H1 (cell line): ENCODE results near the gene SLC15A3. TPM values are rescaled to one million over a fixed set of nuclear protein-coding genes. Genes with fewer than 3 reads are reported as not detected.

Experiments used
- CTCF ChIA-PET: fragments of 300-600 bp; sonication (Branson Sonifier 250); formaldehyde crosslinking; loops from one replicate; lab custom pipeline; 2021; ENCODE audit not compliant: partially characterized antibody; lab: Charles Lee
- POLR2A ChIA-PET: fragments of 300-600 bp; sonication (Branson Sonifier 250); formaldehyde crosslinking; loops from one replicate; lab custom pipeline; 2021; ENCODE audit warnings: inconsistent platforms; ENCODE audit not compliant: partially characterized antibody; lab: Charles Lee
- DNase-seq, 2 experiments: peaks; one replicate each; pipeline versions ENCODE4 v3.0.0 to v3.0.0-alpha.2; 2010 to 2022; ENCODE audit warnings: low spot score in 2 of 2, low read depth in 1 of 2, mixed read lengths in 1 of 2
- FAIRE-seq: peaks from 2 replicates; lab custom pipeline; 2011; peaks lifted over from hg19 to GRCh38; lab: Jason Lieb, UNC
- H2AFZ ChIP-seq: 2 replicates; pipeline ENCODE4 v1.8.1; 2012; ENCODE audit warnings: low read length, inconsistent platforms
- H2AK5ac ChIP-seq: 2 replicates; pipeline ENCODE4 v1.6.1; 2013; ENCODE audit warnings: low read depth, low read length
- H2BK120ac ChIP-seq: replicated peaks from 2 replicates; pipeline ENCODE3; 2013; ENCODE audit warnings: low read depth, low read length, inconsistent platforms
- H2BK12ac ChIP-seq: 2 replicates; pipeline ENCODE4 v1.6.1; 2013; ENCODE audit warnings: low read depth, low read length
- H2BK15ac ChIP-seq: 2 replicates; pipeline ENCODE4 v1.6.1; 2013; ENCODE audit warnings: low read length
- H2BK20ac ChIP-seq: 2 replicates; pipeline ENCODE4 v1.6.1; 2013; ENCODE audit warnings: low read length
- H2BK5ac ChIP-seq: 2 replicates; pipeline ENCODE4 v1.6.1; 2013; ENCODE audit warnings: low read depth, low read length
- H3K14ac ChIP-seq: 2 replicates; pipeline ENCODE4 v1.6.1; 2013; ENCODE audit warnings: inconsistent platforms; ENCODE audit not compliant: insufficient read length
- H3K18ac ChIP-seq: 2 replicates; pipeline ENCODE4 v1.6.1; 2013; ENCODE audit warnings: low read length; ENCODE audit errors: extremely low read depth
- H3K23ac ChIP-seq: 2 replicates; pipeline ENCODE4 v1.6.1; 2013; ENCODE audit warnings: inconsistent platforms; ENCODE audit not compliant: insufficient read length
- H3K23me2 ChIP-seq: 2 replicates; pipeline ENCODE4 v1.6.1; 2013; ENCODE audit warnings: low read depth, low read length
- H3K27ac ChIP-seq: 2 replicates; pipeline ENCODE4 v1.6.1; 2011; ENCODE audit warnings: low read depth, low read length, inconsistent platforms
- H3K27me3 ChIP-seq, 4 experiments: replicated peaks in 1 of 4; 1 replicate in 1 of 4; 2 replicates in 3 of 4; pipeline versions ENCODE4 v1.6.1 to v1.8.1; 2011 to 2013; ENCODE audit warnings: low read length in 3 of 4, mild to moderate bottlenecking in 3 of 4, inconsistent platforms in 2 of 4, mixed read lengths in 2 of 4, moderate library complexity in 1 of 4; ENCODE audit not compliant: control insufficient read depth in 3 of 4, insufficient read depth in 3 of 4; ENCODE audit errors: extremely low read depth in 1 of 4
- H3K36me3 ChIP-seq, 4 experiments: 2 replicates each; pipeline versions ENCODE4 v1.6.1 to v1.8.1; 2011 to 2013; ENCODE audit warnings: mild to moderate bottlenecking in 4 of 4, low read length in 3 of 4, moderate library complexity in 2 of 4, control low read depth in 1 of 4, inconsistent platforms in 1 of 4; ENCODE audit not compliant: insufficient read depth in 4 of 4, control insufficient read depth in 2 of 4
- H3K4ac ChIP-seq: replicated peaks from 2 replicates; pipeline ENCODE3; 2013; ENCODE audit warnings: low read length, low read depth, mixed read lengths, inconsistent platforms; ENCODE audit not compliant: insufficient read length
- H3K4me1 ChIP-seq, 4 experiments: replicated peaks in 1 of 4; 1 replicate in 1 of 4; 2 replicates in 3 of 4; pipeline versions ENCODE4 v1.6.1 to v1.8.1; 2011 to 2013; ENCODE audit warnings: low read length in 3 of 4, inconsistent platforms in 2 of 4, mixed read lengths in 1 of 4; ENCODE audit not compliant: insufficient read depth in 4 of 4, control insufficient read depth in 3 of 4
- H3K4me2 ChIP-seq, 2 experiments: 2 replicates each; pipeline versions ENCODE4 v1.6.1 to v1.8.1; 2011 to 2013; ENCODE audit warnings: low read depth in 2 of 2, low read length in 2 of 2, control low read depth in 1 of 2, inconsistent platforms in 1 of 2, mild to moderate bottlenecking in 1 of 2; ENCODE audit not compliant: insufficient read depth in 1 of 2
- H3K4me3 ChIP-seq, 4 experiments: fragments of 200-600, 300-600 bp in 1 of 4; sonication (generic), shearing (Covaris generic), sonication (Bioruptor Twin) in 1 of 4; 2 replicates each; pipeline versions ENCODE4 v1.5.1 to v1.8.1; 2011 to 2016; ENCODE audit warnings: low read length in 4 of 4, low read depth in 3 of 4, control low read depth in 2 of 4, inconsistent platforms in 2 of 4, mild to moderate bottlenecking in 2 of 4, mixed read lengths in 1 of 4, moderate library complexity in 1 of 4; ENCODE audit not compliant: insufficient read depth in 2 of 4; ENCODE audit errors: extremely low read depth in 1 of 4
- H3K56ac ChIP-seq: replicated peaks from 2 replicates; pipeline ENCODE3; 2013; ENCODE audit warnings: low read depth, mild to moderate bottlenecking, mixed read lengths, low read length, inconsistent platforms; ENCODE audit not compliant: insufficient read length
- H3K79me1 ChIP-seq: 2 replicates; pipeline ENCODE4 v1.6.1; 2013; ENCODE audit warnings: low read depth, low read length, control low read depth
- H3K79me2 ChIP-seq, 2 experiments: 2 replicates each; pipeline versions ENCODE4 v1.6.1 to v1.8.1; 2012 to 2013; ENCODE audit warnings: low read length in 2 of 2, mild to moderate bottlenecking in 2 of 2, inconsistent platforms in 1 of 2; ENCODE audit not compliant: insufficient read depth in 2 of 2, control insufficient read depth in 1 of 2
- H3K9ac ChIP-seq, 4 experiments: replicated peaks in 1 of 4; 1 replicate in 1 of 4; 2 replicates in 3 of 4; pipeline versions ENCODE4 v1.6.1 to v1.8.1; 2011 to 2013; ENCODE audit warnings: low read depth in 3 of 4, low read length in 3 of 4, control low read depth in 2 of 4, mild to moderate bottlenecking in 2 of 4, moderate library complexity in 2 of 4, inconsistent platforms in 1 of 4; ENCODE audit errors: extremely low read depth in 1 of 4
- H3K9me3 ChIP-seq, 2 experiments: 2 replicates each; pipeline versions ENCODE4 v1.6.1 to v1.8.1; 2012 to 2013; ENCODE audit warnings: mild to moderate bottlenecking in 2 of 2, moderate library complexity in 2 of 2, control low read depth in 1 of 2, inconsistent platforms in 1 of 2, low read depth in 1 of 2, low read length in 1 of 2, mixed read lengths in 1 of 2; ENCODE audit not compliant: insufficient read depth in 2 of 2
- H4K20me1 ChIP-seq, 2 experiments: replicated peaks in 1 of 2; 2 replicates each; pipeline versions ENCODE3 to v1.8.1; 2011 to 2013; ENCODE audit warnings: inconsistent platforms in 2 of 2, low read length in 2 of 2, mild to moderate bottlenecking in 1 of 2; ENCODE audit not compliant: insufficient read depth in 2 of 2, control insufficient read depth in 1 of 2
- H4K5ac ChIP-seq: 2 replicates; pipeline ENCODE4 v1.6.1; 2013; ENCODE audit warnings: low read length, low read depth, mixed read lengths, inconsistent platforms; ENCODE audit not compliant: insufficient read length
- H4K8ac ChIP-seq: 2 replicates; pipeline ENCODE4 v1.8.0; 2013; ENCODE audit warnings: mild to moderate bottlenecking, moderate library complexity, low read length, inconsistent platforms; ENCODE audit not compliant: insufficient read depth; ENCODE audit errors: extremely low read depth
- H4K91ac ChIP-seq: replicated peaks from 2 replicates; pipeline ENCODE3; 2013; ENCODE audit warnings: low read length, mixed read lengths, inconsistent platforms; ENCODE audit not compliant: insufficient read length
- FOSL1 ChIP-seq: IDR thresholded peaks from 2 replicates; pipeline ENCODE4 v1.6.1; 2011; ENCODE audit warnings: mild to moderate bottlenecking, low read depth, low read length, moderate library complexity; ENCODE audit not compliant: insufficient read depth
- HDAC2 ChIP-seq, 2 experiments: fragments of 300-600 bp in 1 of 2; sonication (generic) in 1 of 2; IDR thresholded peaks; 2 replicates each; pipeline ENCODE4 v1.6.1; 2011 to 2012; ENCODE audit warnings: low read depth in 2 of 2, low read length in 2 of 2, mild to moderate bottlenecking in 2 of 2, moderate library complexity in 2 of 2, borderline replicate concordance in 1 of 2, inconsistent platforms in 1 of 2
- TEAD4 ChIP-seq: IDR thresholded peaks from 2 replicates; pipeline ENCODE4 v1.6.1; 2012; ENCODE audit warnings: low read depth, low read length, inconsistent platforms, mixed read lengths
- WGBS, 2 experiments: shearing (Covaris generic) in 1 of 2; methylation state at CpG; one replicate each; pipeline versions ENCODE4 v1.1.6 to v1.1.7; 2013 to 2015; ENCODE audit warnings: low lambda C conversion rate in 2 of 2, mixed read lengths in 2 of 2, inconsistent platforms in 1 of 2, low coverage in 1 of 2, missing lambda C conversion rate in 1 of 2; ENCODE audit not compliant: insufficient replicate concordance in 2 of 2, insufficient coverage in 1 of 2, insufficient read length in 1 of 2; ENCODE audit errors: extremely low coverage in 1 of 2, missing lambda C conversion rate in 1 of 2; 5-methylcytosine and 5-hydroxymethylcytosine counted together
- polyA plus RNA-seq, 7 experiments: library from polyadenylated mRNA; depleted of rRNA in 3 of 7; stranded (reverse) in 5 of 7; unstranded in 2 of 7; fragments of >200 nt in 5 of 7; fragments of 200-250 nt in 2 of 7; gene quantifications; 1 replicate in 5 of 7; 2 replicates in 1 of 7; 4 replicates in 1 of 7; pipeline versions ENCODE4 v1.2.1 to v1.2.3, GENCODE V29; 2011 to 2013; ENCODE audit warnings: missing spikeins in 2 of 7, mixed read lengths in 2 of 7
- total RNA-seq: library from RNA; stranded (reverse); fragmentation: NEBNext Ultra II Directional; extraction: Animal tissue kit (Norgen Biotek cat#: 25700); gene quantifications from 2 replicates; pipeline ENCODE4 v1.2.1, GENCODE V29; 2021
- TF ChIP-seq, protein P1 (sequence below): IDR thresholded peaks from 2 replicates; pipeline ENCODE4 v1.6.1; 2012; ENCODE audit warnings: inconsistent platforms

The SLC15A3 gene
- total and polyA plus RNA-seq, 2 of the 8 experiments (the other 6 are each of a cell fraction or from before 2014, with no cell fraction given) = 25.8 to 31.0 TPM

DNA sequence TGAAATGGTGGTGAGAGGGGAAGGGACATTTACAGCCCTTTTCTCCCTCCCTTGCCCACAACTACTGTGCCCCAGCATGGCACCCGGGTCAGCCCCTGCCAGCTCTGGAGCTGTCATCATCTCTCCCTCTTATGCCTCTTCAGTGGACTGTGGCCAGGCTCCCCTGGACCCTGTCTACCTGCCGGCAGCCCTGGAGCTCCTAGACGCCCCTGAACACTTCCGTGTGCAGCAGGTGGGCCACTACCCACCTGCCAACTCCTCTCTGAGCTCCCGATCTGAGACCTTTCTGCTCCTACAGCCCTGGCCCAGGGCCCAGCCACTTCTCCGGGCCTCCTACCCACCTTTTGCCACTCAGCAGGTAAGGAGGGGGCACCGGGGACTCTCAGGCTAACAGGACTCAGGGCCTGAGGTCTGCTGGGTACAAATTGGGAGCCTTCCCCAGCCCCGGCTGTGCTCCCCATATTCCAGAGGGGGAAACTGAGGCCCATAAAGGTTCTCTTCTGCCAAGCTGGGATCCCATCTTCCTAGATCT is 24.8 kb downstream of the SLC15A3 start:
- ChIA-PET POLR2A (interaction anchor here (1.2 to 5.7 kb wide), 3 partner anchors 9 to 24 kb away, joined by 4 to 26 read pairs (median 6); partner anchors contain the start of gene TMEM109), CTCF (interaction anchor here (0.6 to 1.9 kb wide), 4 partner anchors 8 to 96 kb away, joined by 3 to 9 read pairs (median 4); no protein-coding TSS in a partner anchor)
- Histone ChIP-seq H3K56ac (no peak overlapping the region), H3K23ac (no peak overlapping the region), H3K4me1 (peaks cover 5 to 14% (median 5%) of the 10 kb centered on the region in 4 experiments; a peak in 6 of 7 replicates), H3K9ac (no peak overlapping the region), H3K36me3 (peaks cover 10 to 43% (median 23%) of the 10 kb centered on the region in 4 experiments; a peak in 7 of 8 replicates), H3K4me3 (no peak overlapping the region), H2BK120ac (no peak overlapping the region), H2AFZ (no peak overlapping the region), H3K79me2 (no peaks in the 10 kb centered on the region), H3K79me1 (peaks cover 11% of the 10 kb centered on the region), H3K4ac (no peak overlapping the region), H4K20me1 (peaks cover 9 to 10% of the 10 kb centered on the region in 2 experiments), H3K23me2 (peaks cover 11% of the 10 kb centered on the region; the same call in 1 of the 2 replicates), H2BK20ac (no peak overlapping the region), H3K4me2 (no peak overlapping the region), H2AK5ac (no peak overlapping the region), H2BK5ac (no peak overlapping the region), H3K18ac (no peak overlapping the region), H3K27ac (no peak overlapping the region), H2BK15ac (no peak overlapping the region), H4K8ac (peak overlapping the region; percentile 38; the same call in 1 of the 2 replicates), H4K91ac (no peak overlapping the region), H4K5ac (no peak overlapping the region), H3K9me3 (no peaks in the 10 kb centered on the region), H3K14ac (no peak overlapping the region), H2BK12ac (no peak overlapping the region), H3K27me3 (peaks cover 0 to 3% (median 0%) of the 10 kb centered on the region in 4 experiments; a peak in 1 of 7 replicates)
- no peak for FAIRE-seq
- 87% methylated on average over 8 of the region's 8 CpGs; no CpG with 5 or more reads in 1 of the 2 experiments for WGBS, 2 experiments
- DNase-seq = no peak
- TF ChIP-seq FOSL1 (no peak), TEAD4 (no peak), HDAC2 (IDR thresholded peaks at IDR 0.05; ENCODE audit: borderline replicate concordance in 1 of 2, low read depth in 2 of 2, low read length in 2 of 2) (no peak)
- TF ChIP-seq, protein P1, sequence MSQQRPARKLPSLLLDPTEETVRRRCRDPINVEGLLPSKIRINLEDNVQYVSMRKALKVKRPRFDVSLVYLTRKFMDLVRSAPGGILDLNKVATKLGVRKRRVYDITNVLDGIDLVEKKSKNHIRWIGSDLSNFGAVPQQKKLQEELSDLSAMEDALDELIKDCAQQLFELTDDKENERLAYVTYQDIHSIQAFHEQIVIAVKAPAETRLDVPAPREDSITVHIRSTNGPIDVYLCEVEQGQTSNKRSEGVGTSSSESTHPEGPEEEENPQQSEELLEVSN = no peak
